ENCODE results near the gene AGGF1.
A peak's percentile ranks its signal among the peaks of the same experiment; 100 is the strongest.
"Not testable (repeated sequence)": the region's sequence is repeated elsewhere in the genome, so short reads cannot be mapped to it uniquely, and the experiment has no call there.

The AGGF1 gene

DNA sequence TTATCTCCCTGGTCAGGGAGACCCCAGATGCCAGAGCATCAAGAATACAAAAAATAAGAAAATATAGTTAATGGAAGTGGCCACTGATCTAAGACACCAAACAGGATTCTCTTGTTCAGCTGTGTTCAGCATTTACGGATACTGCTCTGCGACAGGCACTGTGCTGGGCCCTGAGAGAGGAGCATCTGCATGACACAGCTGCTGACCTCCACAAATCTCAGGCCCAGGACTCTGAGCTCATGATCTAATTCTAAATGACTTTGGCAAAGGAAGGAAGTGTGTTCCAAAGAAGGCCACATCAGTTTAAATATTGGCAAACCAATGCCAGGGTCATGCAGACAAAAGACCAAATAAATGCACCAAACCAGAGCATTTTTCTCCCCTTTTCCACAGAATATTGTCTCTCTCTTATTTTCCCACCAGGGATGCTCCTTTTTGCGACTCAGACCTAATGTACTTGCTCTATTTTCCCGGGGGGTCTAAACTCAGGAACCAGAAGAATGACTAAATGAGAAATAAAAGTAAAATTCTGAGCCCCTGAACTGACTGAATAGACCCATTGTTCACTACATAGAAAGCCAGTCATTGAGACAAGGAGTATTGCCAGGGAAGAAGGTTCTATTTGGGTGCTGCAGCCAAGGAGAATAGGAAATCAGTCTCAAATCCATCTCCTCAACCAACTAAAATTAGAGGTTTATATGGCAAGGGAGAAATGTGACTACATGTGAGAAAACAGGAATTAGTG lies 1.4 kb upstream of the AGGF1 start:
- no peak for DNase-seq

GRCh38 chr5:77029376-77029885 lies 773 bp upstream of the AGGF1 start:
- no peak for DNase-seq

- DNase-seq: no peak
Observed at GRCh38 chr5:77031891-77032290, 1.7 kb downstream of the AGGF1 start.

GRCh38 chr5:77032635-77033034 lies 2.4 kb downstream of the AGGF1 start:
- DNase-seq: no peak

DNA sequence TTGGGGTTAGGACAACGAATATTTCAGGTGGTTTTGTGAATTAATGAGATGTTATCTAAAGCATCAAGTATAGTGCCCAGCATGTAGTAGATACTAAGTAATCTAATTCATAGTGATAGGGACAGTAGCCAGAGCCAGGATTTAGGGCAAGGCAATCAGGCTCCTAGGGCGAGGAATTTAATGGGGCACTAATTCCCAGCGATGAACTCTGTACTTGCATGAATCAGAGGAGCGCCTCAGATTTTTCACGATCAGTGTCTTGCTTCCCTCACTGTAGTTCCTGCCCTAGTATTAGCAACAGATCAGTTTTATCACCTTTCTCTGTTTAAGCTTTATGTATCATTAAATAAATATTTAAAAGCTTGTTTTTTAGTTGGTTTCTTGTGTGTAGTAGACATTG lies 3.1 kb downstream of the AGGF1 start:
- no peak for DNase-seq

DNA sequence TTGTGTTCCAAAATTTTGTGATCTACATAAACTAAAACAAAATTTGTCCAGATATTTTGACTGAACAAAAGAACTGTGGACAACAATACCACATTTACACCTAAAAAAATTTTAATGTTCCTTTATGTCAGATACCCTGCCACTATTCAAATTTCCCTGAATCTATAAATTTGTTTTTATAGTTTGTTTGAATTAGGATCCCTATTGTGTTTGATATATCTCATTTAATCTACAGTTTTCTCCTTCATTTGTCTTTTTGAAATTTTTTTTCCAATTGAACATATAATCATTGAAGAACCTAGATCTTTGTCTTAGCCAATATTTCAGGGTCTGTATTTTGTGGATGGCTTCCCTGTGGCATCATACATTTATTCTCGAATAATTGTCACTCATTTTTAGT lies 5.7 kb downstream of the AGGF1 start:
- no peak for DNase-seq

- DNase-seq: no peak
Observed at GRCh38 chr5:77046416-77047073, 16.3 kb downstream of the AGGF1 start.

DNA sequence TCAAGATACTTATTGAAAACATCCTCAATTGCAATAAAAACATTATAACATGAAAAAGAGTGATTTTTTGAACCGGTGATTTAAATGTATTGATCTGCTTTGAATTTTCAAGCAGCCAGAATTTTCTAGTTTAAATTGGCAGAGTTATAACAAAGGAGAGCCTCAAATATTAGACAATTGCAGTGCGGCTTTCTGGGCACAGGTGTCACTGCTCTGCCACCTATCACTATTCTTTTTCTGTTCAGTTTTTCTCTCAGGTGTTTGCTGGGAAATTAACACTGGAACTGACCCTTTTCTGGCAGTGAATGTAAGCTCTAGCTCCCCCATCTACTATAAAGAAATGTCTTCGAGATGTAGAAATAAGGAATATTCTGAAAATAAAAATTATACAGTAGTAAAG lies 33.8 kb downstream of the AGGF1 start:
- DNase-seq: no peak

DNA sequence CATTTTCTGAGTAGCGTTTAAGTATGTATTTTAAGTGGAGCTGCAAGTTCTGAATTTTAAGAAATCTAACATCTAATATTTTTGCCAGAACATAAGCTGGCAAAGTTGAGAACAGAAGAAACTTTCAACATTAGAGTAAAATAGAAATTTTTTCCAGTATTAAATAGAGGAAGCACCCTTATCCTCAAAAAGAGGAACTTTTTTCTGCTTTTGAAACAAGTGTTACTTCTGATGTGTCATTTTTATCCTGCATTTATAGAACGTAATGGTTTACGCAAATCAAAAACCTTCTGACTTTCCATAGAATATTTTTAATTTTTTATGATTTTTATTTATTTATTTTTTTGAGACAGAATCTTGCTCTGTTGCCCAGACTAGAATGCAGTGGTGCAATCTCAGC lies 35.1 kb downstream of the AGGF1 start:
- no peak for DNase-seq

DNA sequence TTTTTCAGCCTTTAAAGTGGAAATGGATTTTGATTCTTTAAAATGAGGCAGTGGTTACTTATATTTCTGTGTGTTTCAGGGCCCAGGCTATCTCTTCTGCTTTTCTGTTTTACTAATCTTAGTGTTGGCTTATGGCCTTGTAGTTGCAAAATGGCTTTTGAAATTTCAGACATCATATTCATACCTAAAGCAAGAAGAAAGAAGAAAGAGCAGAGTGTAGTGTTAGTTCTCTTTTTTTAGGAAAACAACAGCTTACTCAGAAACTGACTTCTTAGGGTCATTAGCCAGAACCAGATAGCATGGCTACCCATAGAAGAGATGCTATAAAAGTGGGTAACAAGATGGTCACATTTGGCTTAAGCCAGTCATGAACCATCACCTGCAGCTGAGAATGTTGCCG lies 36.0 kb downstream of the AGGF1 start:
- DNase-seq: no peak

DNA sequence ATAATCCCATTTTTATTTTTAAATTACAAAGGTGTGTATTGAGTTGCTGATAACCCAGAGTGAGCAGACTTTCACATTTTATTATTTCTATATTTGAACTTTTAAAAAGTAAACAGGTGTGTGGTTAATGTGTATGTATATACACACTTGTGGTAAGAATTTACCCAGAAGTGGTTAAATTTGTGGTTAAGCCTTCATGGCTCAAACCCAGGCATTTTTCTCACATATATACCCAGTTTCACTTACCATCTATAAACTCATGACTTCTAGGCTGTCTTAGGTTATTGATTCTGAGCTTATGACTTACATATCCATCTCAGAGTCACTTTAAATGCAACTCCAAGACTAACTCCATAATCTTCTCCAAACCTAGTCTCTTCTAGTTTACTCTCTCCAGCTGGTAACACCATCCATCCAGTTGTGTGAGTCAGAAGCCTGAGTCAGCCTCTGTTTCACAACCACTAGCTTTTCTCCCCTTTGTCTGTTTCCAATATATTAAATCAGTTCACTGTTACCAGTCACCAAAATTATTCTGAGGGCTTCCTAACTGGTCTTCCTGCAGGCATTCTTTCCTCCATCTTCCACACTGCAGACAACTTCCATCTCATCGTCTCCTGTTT lies 36.7 kb downstream of the AGGF1 start:
- no peak for DNase-seq

DNA sequence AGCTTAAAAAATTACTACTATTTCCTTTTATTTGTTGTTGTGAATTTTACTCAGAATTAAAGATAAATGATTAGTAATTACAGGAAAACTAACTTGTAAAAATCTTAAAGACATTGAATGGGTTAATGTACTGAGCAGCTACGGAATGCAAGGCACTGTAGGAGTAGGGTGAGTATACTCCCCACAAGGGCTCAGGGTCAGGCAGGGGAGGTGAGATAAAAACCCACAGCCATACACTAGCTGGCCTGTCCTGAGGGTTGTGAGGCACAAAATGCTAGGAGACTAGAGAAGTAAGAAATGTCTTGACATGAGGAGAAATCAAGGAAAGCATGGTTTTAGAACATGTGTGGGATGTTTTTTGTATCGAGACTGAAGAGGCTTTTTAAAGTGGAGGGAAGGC lies 43.5 kb downstream of the AGGF1 start:
- no peak for DNase-seq

DNA sequence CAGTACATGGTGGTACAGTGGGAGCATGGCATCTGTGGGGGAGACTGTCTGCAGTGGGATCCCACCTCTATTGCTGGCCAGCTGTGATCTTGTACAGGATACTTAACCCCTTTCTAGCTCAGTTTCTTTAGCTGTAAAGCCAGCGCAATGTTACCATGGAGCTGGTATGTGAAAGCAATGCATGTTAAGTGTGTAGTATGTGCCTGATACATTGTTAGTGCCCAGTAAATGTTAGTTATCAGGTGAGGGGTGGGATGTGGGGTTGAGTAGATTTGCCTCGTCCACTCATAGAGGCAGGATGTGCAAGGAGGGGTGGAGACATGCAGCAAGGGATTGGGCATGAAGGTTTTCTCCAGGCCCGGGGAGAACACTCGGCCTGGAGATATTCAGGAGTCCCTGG lies 44.5 kb downstream of the AGGF1 start:
- DNase-seq: no peak

GRCh38 chr5:77076961-77077828 lies 47.0 kb downstream of the AGGF1 start:
- peak; percentile 53 for DNase-seq

DNA sequence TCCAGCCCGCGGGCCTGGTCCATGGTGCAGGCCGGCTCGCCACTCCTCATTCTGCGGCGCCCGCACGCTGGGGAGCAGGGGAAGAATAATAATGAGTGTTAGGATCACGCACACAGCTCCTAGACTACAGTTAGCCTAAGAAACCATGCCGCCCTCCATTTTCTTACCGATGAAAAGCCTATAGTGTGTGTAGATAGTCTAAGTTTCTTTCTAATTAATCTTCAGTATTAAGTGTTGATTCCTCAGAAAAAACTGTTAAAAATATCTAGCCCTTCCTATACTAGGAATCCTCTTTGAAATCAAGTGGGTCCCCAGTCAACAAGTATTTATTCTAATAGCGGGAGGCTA lies 47.6 kb downstream of the AGGF1 start:
- no peak for DNase-seq

- DNase-seq: not testable (repeated sequence)
Observed at GRCh38 chr5:77080479-77080878, 50.3 kb downstream of the AGGF1 start.

DNA sequence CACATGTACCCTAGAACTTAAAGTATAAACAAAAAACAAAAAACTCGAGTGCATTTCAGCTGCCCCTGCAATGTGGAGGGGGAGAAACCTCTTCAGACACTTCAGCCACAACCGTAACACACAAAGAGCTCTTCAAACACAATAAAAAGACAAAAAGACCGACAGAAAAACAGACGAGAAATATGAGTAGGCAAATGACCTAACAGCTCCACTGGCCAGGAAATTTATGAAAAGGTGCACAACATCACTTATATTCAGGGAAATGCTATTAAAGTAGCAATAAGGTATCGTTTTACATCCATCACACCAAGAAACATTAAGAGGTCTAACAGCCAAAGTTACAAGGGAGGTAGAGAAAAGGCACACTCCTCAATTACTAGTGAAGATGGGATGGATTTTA lies 50.7 kb downstream of the AGGF1 start:
- DNase-seq: no peak

DNA sequence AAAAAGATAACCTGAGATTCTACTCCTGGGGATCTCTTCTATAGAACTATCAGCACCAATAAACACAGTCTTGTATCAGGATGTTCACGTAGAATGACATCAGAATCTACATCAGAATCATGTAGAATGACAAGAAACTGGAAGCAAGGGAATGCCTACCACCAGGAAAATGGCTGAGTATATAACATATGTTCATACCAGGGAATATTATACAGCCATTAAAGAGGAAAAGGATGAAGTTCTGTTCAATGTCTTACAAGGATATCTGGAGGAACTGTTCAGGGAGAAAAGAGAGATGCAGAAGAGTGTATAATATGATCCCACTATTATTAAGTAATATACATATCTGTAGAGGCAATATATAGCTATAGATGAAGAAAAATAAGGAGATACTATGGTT lies 52.1 kb downstream of the AGGF1 start:
- DNase-seq: no peak

- DNase-seq: no peak
Observed at GRCh38 chr5:77083088-77083487, 52.9 kb downstream of the AGGF1 start.

GRCh38 chr5:77086368-77086688 lies 56.1 kb downstream of the AGGF1 start:
- DNase-seq: no peak

- DNase-seq: peak; percentile 74
Observed at GRCh38 chr5:77086689-77087483, 56.7 kb downstream of the AGGF1 start, which contains the start of gene ZBED3. Gene ZBED3 (minus strand): TSS chr5:77087285. CDS start chr5:77077878, 9,407 bp downstream.

- DNase-seq: no peak
Observed at GRCh38 chr5:77087484-77088261, 57.5 kb downstream of the AGGF1 start.
